NB4 (cell line): ENCODE data around the gene ZBTB7C.

Experiments used
- CTCF ChIP-seq: IDR thresholded peaks from one replicate; pipeline ENCODE4 v1.5.1; 2012; ENCODE audit warnings: low read depth, low read length
- POLR2A ChIP-seq: IDR thresholded peaks from 2 replicates; pipeline ENCODE4 v1.6.1; 2011; ENCODE audit warnings: mild to moderate bottlenecking; ENCODE audit not compliant: insufficient read length; ENCODE audit errors: extremely low read depth
- TF ChIP-seq, protein P1 (sequence below): IDR thresholded peaks from 2 replicates; pipeline ENCODE4 v1.6.1; 2011; ENCODE audit warnings: low read depth, low read length

DNA sequence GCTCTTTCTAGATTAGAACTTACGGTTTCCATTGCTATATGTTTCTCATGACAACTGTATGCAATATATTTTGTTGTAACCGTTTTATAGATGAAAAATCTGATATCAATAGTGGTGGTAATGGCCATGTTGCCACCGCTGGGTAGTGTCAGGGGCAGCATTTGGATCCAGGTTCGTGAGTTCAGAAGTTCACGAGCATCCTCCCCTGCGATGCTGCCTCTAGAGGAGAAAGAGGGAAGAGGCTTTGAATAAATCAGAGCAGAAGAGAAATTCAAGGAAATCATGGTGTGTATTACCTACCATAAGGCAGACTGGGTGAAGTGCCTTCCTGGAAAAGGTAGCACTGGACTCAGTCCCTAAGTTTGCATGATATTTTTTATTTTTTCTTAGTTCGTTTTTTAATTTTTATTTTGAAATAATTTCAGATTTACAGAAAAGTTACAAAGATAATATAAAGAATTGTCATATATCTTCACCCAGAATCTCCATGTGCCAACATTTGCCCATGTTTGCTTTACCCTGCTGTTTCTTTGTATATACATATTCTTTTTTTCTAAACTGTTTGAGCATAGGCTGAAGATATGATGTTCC lies 3.3 kb upstream of the ZBTB7C start:
- TF ChIP-seq POLR2A (no peak), CTCF (peak; percentile 54)
- TF ChIP-seq, protein P1, sequence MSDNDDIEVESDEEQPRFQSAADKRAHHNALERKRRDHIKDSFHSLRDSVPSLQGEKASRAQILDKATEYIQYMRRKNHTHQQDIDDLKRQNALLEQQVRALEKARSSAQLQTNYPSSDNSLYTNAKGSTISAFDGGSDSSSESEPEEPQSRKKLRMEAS = no peak
